Germinal center (tissue), 1 donor: Measurements from ENCODE around the gene TUNAR.

Source experiments
- DNase-seq: peaks from one replicate; pipeline ENCODE4 v3.0.0; 2012; ENCODE audit warnings: mixed read lengths, low spot score

TUNAR gene

GRCh38 chr14:95876761-95877538 lies at the start of gene TUNAR:
TSS of gene TUNAR (plus strand) at chr14:95876832.
- no peak for DNase-seq

- no peak for DNase-seq
These were observed 47.9 kb upstream of the TUNAR start for GRCh38 chr14:95828649-95829265.

GRCh38 chr14:95829321-95829720 lies 47.3 kb upstream of the TUNAR start:
- no peak for DNase-seq

GRCh38 chr14:95830386-95830785 lies 46.2 kb upstream of the TUNAR start:
- no peak for DNase-seq

GRCh38 chr14:95831041-95831440 lies 45.6 kb upstream of the TUNAR start:
- no peak for DNase-seq

GRCh38 chr14:95831468-95831867 lies 45.2 kb upstream of the TUNAR start:
- DNase-seq = no peak

GRCh38 chr14:95832012-95832411 lies 44.6 kb upstream of the TUNAR start:
- no peak for DNase-seq

GRCh38 chr14:95833429-95833828 lies 43.2 kb upstream of the TUNAR start:
- no peak for DNase-seq

- DNase-seq = no peak
These were observed 42.1 kb upstream of the TUNAR start for GRCh38 chr14:95834496-95834895.

- DNase-seq = no peak
These were observed 41.4 kb upstream of the TUNAR start for GRCh38 chr14:95835121-95835730.

GRCh38 chr14:95838862-95839261 lies 37.8 kb upstream of the TUNAR start:
- no peak for DNase-seq

GRCh38 chr14:95840094-95840700 lies 36.4 kb upstream of the TUNAR start:
- DNase-seq = no peak

- DNase-seq = no peak
These were observed 35.0 kb upstream of the TUNAR start for GRCh38 chr14:95841668-95842067.

- DNase-seq = no peak
These were observed 26.9 kb upstream of the TUNAR start for GRCh38 chr14:95849761-95850160.

- DNase-seq = no peak
These were observed 26.2 kb upstream of the TUNAR start for GRCh38 chr14:95850429-95850828.

GRCh38 chr14:95855606-95856005 lies 21.0 kb upstream of the TUNAR start:
- DNase-seq = no peak

- DNase-seq = no peak
These were observed 19.4 kb upstream of the TUNAR start for GRCh38 chr14:95857275-95857674.

- no peak for DNase-seq
These were observed 17.7 kb upstream of the TUNAR start for GRCh38 chr14:95858893-95859292.

- no peak for DNase-seq
These were observed 14.4 kb upstream of the TUNAR start for GRCh38 chr14:95862243-95862642.

- no peak for DNase-seq
These were observed 13.3 kb upstream of the TUNAR start for GRCh38 chr14:95863295-95863694.

GRCh38 chr14:95869776-95870175 lies 6.9 kb upstream of the TUNAR start:
- DNase-seq = no peak

GRCh38 chr14:95870772-95871171 lies 5.9 kb upstream of the TUNAR start:
- DNase-seq = no peak

- DNase-seq = no peak
These were observed 5.1 kb upstream of the TUNAR start for GRCh38 chr14:95871531-95871930.
